K562 (cell line): ENCODE results near the gene ADM5.

Source experiments
- EP300 ChIP-seq: IDR thresholded peaks from 2 replicates; pipeline ENCODE4 v1.6.1; 2012; ENCODE audit warnings: low read length, improper control_type of control experiment
- MTF1 ChIP-seq: fragments of 250-450 bp; sonication (Bioruptor Pico); IDR thresholded peaks from 2 replicates; pipeline ENCODE4 v1.9.0; 2021; ENCODE audit warnings: moderate library complexity, mild to moderate bottlenecking, inconsistent platforms, borderline replicate concordance
- NCOR1 ChIP-seq: fragments of 450-650 bp; IDR thresholded peaks from 2 replicates; pipeline ENCODE4 v1.6.1; 2016; ENCODE audit warnings: mild to moderate bottlenecking, moderate library complexity
- POLR2AphosphoS5 ChIP-seq: IDR thresholded peaks from 2 replicates; pipeline ENCODE4 v1.6.1; 2011; ENCODE audit warnings: mild to moderate bottlenecking, low read depth, low read length, moderate library complexity; ENCODE audit not compliant: control insufficient read depth, insufficient read depth
- SNRNP70 ChIP-seq: fragments of 200-400 bp; formaldehyde crosslinking; optimal IDR thresholded peaks from 2 replicates; pipeline ENCODE3; 2017; ENCODE audit warnings: low read depth, low read length
- TBP ChIP-seq: optimal IDR thresholded peaks from 2 replicates; pipeline ENCODE3; 2011; ENCODE audit warnings: low read depth, low read length, improper control_type of control experiment
- TF ChIP-seq, protein P1 (sequence below): fragments of 200-600 bp; sonication (generic); IDR thresholded peaks from one replicate; pipeline ENCODE4 v1.6.1; 2012; ENCODE audit warnings: mild to moderate bottlenecking, low read depth, low read length, inconsistent platforms
- TF ChIP-seq, protein P2 (sequence below), 3 experiments: IDR thresholded peaks in 2 of 3; conservative IDR thresholded peaks in 1 of 3; 2 replicates each; pipeline ENCODE4 v1.5.1; 2011 to 2012; ENCODE audit warnings: low read length in 3 of 3, mild to moderate bottlenecking in 3 of 3, control low read depth in 2 of 3, improper control_type of control experiment in 1 of 3, inconsistent platforms in 1 of 3, low read depth in 1 of 3, mixed read lengths in 1 of 3, moderate library complexity in 1 of 3; ENCODE audit not compliant: insufficient read depth in 2 of 3
- TF ChIP-seq, protein P3 (sequence below): sonication (generic); formaldehyde crosslinking; IDR thresholded peaks from 2 replicates; pipeline ENCODE4 v1.9.0; 2022; ENCODE audit warnings: mild to moderate bottlenecking, missing genetic modification reagents
- TF ChIP-seq, protein P4 (sequence below): fragments of 250-450 bp; sonication (Bioruptor Pico); IDR thresholded peaks from 2 replicates; pipeline ENCODE4 v1.4.0; 2020; ENCODE audit warnings: mild to moderate bottlenecking, moderate library complexity

DNA sequence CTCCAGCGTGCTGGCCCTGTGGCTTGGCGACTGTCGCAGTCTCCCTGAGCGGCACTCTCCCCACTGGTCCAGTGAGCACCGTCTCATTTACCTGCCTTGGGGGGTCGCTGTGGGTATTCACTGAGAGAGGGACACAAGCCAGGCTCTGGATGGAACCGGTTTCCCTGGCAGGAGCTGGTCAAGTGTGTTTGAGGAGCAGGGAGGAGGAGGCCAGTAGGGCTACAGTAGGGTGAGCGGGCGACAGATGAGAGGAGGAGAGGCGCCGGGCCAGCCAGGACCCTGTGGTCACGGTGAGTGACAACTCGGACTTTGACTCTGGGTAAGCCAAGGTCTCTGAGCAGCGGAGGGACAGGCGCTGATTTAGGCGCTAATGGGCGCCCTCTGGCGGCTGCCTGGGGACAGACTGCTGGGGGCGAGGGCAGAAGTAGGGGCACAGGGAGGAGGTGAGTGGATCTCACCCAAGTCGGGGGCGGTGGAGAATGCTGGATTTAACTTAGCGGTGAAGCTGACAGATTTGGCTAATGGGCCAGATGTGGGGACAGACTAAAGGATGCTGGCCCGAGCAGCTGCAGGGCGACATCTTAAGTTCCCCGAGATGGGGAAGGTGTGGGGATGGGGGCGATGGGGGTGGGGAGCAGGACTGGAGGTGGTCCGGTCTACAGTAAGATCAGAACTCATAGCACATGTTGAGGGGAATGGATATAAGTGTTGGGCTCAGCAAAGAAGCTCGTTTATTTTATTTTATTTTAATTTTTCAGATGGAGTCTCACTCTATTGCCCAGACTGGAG lies 17.1 kb upstream of the ADM5 start:
- TF ChIP-seq SNRNP70, result no peak
- TF ChIP-seq MTF1 (CRISPR knock-in tag), result no peak
- TF ChIP-seq EP300, result no peak
- TF ChIP-seq POLR2AphosphoS5, result no peak
- TF ChIP-seq, protein P1, sequence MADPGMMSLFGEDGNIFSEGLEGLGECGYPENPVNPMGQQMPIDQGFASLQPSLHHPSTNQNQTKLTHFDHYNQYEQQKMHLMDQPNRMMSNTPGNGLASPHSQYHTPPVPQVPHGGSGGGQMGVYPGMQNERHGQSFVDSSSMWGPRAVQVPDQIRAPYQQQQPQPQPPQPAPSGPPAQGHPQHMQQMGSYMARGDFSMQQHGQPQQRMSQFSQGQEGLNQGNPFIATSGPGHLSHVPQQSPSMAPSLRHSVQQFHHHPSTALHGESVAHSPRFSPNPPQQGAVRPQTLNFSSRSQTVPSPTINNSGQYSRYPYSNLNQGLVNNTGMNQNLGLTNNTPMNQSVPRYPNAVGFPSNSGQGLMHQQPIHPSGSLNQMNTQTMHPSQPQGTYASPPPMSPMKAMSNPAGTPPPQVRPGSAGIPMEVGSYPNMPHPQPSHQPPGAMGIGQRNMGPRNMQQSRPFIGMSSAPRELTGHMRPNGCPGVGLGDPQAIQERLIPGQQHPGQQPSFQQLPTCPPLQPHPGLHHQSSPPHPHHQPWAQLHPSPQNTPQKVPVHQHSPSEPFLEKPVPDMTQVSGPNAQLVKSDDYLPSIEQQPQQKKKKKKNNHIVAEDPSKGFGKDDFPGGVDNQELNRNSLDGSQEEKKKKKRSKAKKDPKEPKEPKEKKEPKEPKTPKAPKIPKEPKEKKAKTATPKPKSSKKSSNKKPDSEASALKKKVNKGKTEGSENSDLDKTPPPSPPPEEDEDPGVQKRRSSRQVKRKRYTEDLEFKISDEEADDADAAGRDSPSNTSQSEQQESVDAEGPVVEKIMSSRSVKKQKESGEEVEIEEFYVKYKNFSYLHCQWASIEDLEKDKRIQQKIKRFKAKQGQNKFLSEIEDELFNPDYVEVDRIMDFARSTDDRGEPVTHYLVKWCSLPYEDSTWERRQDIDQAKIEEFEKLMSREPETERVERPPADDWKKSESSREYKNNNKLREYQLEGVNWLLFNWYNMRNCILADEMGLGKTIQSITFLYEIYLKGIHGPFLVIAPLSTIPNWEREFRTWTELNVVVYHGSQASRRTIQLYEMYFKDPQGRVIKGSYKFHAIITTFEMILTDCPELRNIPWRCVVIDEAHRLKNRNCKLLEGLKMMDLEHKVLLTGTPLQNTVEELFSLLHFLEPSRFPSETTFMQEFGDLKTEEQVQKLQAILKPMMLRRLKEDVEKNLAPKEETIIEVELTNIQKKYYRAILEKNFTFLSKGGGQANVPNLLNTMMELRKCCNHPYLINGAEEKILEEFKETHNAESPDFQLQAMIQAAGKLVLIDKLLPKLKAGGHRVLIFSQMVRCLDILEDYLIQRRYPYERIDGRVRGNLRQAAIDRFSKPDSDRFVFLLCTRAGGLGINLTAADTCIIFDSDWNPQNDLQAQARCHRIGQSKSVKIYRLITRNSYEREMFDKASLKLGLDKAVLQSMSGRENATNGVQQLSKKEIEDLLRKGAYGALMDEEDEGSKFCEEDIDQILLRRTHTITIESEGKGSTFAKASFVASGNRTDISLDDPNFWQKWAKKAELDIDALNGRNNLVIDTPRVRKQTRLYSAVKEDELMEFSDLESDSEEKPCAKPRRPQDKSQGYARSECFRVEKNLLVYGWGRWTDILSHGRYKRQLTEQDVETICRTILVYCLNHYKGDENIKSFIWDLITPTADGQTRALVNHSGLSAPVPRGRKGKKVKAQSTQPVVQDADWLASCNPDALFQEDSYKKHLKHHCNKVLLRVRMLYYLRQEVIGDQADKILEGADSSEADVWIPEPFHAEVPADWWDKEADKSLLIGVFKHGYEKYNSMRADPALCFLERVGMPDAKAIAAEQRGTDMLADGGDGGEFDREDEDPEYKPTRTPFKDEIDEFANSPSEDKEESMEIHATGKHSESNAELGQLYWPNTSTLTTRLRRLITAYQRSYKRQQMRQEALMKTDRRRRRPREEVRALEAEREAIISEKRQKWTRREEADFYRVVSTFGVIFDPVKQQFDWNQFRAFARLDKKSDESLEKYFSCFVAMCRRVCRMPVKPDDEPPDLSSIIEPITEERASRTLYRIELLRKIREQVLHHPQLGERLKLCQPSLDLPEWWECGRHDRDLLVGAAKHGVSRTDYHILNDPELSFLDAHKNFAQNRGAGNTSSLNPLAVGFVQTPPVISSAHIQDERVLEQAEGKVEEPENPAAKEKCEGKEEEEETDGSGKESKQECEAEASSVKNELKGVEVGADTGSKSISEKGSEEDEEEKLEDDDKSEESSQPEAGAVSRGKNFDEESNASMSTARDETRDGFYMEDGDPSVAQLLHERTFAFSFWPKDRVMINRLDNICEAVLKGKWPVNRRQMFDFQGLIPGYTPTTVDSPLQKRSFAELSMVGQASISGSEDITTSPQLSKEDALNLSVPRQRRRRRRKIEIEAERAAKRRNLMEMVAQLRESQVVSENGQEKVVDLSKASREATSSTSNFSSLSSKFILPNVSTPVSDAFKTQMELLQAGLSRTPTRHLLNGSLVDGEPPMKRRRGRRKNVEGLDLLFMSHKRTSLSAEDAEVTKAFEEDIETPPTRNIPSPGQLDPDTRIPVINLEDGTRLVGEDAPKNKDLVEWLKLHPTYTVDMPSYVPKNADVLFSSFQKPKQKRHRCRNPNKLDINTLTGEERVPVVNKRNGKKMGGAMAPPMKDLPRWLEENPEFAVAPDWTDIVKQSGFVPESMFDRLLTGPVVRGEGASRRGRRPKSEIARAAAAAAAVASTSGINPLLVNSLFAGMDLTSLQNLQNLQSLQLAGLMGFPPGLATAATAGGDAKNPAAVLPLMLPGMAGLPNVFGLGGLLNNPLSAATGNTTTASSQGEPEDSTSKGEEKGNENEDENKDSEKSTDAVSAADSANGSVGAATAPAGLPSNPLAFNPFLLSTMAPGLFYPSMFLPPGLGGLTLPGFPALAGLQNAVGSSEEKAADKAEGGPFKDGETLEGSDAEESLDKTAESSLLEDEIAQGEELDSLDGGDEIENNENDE, result no peak
- no peak for TF ChIP-seq TBP
- no peak for TF ChIP-seq NCOR1
- TF ChIP-seq, protein P2, sequence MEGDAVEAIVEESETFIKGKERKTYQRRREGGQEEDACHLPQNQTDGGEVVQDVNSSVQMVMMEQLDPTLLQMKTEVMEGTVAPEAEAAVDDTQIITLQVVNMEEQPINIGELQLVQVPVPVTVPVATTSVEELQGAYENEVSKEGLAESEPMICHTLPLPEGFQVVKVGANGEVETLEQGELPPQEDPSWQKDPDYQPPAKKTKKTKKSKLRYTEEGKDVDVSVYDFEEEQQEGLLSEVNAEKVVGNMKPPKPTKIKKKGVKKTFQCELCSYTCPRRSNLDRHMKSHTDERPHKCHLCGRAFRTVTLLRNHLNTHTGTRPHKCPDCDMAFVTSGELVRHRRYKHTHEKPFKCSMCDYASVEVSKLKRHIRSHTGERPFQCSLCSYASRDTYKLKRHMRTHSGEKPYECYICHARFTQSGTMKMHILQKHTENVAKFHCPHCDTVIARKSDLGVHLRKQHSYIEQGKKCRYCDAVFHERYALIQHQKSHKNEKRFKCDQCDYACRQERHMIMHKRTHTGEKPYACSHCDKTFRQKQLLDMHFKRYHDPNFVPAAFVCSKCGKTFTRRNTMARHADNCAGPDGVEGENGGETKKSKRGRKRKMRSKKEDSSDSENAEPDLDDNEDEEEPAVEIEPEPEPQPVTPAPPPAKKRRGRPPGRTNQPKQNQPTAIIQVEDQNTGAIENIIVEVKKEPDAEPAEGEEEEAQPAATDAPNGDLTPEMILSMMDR (IDR thresholded peaks at IDR 0.05 in 2 of 3, conservative IDR thresholded peaks at IDR 0.05 in 1 of 3; ENCODE audit: insufficient read depth in 2 of 3, low read depth in 1 of 3, low read length in 3 of 3), result peak; percentile 85 to 97 (median 86)
- TF ChIP-seq, protein P3, sequence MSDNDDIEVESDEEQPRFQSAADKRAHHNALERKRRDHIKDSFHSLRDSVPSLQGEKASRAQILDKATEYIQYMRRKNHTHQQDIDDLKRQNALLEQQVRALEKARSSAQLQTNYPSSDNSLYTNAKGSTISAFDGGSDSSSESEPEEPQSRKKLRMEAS, result 0 out of 2 replicates have a peak, but pooled peaks have one; percentile 11
- TF ChIP-seq, protein P4, sequence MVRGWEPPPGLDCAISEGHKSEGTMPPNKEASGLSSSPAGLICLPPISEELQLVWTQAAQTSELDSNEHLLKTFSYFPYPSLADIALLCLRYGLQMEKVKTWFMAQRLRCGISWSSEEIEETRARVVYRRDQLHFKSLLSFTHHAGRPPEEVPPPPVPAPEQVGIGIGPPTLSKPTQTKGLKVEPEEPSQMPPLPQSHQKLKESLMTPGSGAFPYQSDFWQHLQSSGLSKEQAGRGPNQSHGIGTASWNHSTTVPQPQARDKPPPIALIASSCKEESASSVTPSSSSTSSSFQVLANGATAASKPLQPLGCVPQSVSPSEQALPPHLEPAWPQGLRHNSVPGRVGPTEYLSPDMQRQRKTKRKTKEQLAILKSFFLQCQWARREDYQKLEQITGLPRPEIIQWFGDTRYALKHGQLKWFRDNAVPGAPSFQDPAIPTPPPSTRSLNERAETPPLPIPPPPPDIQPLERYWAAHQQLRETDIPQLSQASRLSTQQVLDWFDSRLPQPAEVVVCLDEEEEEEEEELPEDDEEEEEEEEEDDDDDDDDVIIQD, result no peak
